ENCODE measurements around the gene UBA3. TPM values are rescaled to one million over a fixed set of nuclear protein-coding genes. Genes with fewer than 3 reads are reported as not detected.
A peak's percentile ranks its signal among the peaks of the same experiment; 100 is the strongest.

UBA3 gene
- total and polyA plus RNA-seq, 8 donors, result 33.4 to 99.3 (median 44.5) TPM

DNA sequence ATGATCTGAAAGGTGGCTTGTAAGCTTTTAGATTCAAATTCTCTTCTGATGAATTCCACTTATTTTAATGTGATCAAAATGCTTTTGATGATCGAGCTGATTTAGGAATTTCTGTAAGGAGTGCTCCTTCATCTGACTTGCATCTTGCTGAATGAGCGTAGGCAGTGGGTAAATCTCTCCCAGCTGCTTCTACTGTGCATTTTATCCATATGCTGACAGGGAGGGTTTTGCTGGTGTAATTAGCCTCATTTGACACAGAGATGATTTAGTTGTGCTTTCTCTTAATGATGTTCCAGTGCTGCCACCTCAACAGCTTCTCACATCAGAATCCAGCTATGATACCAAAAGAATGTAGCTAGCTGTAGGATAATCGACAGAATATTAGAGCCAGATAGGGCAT lies 46.1 kb upstream of the UBA3 start:
- Histone ChIP-seq H3K9me3 (no peaks in the 10 kb centered on the region), H3K27me3 (no peaks in the 10 kb centered on the region), H3K4me1 (peaks cover 0 to 2% (median 0%) of the 10 kb centered on the region in 4 donors), H3K27ac (no peak overlapping the region), H3K4me3 (no peak overlapping the region), H3K36me3 (no peaks in the 10 kb centered on the region)
- TF ChIP-seq, protein P1, sequence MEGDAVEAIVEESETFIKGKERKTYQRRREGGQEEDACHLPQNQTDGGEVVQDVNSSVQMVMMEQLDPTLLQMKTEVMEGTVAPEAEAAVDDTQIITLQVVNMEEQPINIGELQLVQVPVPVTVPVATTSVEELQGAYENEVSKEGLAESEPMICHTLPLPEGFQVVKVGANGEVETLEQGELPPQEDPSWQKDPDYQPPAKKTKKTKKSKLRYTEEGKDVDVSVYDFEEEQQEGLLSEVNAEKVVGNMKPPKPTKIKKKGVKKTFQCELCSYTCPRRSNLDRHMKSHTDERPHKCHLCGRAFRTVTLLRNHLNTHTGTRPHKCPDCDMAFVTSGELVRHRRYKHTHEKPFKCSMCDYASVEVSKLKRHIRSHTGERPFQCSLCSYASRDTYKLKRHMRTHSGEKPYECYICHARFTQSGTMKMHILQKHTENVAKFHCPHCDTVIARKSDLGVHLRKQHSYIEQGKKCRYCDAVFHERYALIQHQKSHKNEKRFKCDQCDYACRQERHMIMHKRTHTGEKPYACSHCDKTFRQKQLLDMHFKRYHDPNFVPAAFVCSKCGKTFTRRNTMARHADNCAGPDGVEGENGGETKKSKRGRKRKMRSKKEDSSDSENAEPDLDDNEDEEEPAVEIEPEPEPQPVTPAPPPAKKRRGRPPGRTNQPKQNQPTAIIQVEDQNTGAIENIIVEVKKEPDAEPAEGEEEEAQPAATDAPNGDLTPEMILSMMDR (IDR thresholded peaks at IDR 0.05), result no peak
- no peak for TF ChIP-seq POLR2A (IDR thresholded peaks at IDR 0.05)
- TF ChIP-seq POLR2AphosphoS5 (IDR thresholded peaks at IDR 0.05), result no peak
- TF ChIP-seq EP300 (IDR thresholded peaks at IDR 0.05), result no peak
- 84 to 89% (median 87%) methylated on average over 3 of the region's 3 CpGs for WGBS, 5 donors
- no peak for DNase-seq
- intact Hi-C loops (cut with DNase I; ENCODE audit: low total_unique reads), result no loop called here

DNA sequence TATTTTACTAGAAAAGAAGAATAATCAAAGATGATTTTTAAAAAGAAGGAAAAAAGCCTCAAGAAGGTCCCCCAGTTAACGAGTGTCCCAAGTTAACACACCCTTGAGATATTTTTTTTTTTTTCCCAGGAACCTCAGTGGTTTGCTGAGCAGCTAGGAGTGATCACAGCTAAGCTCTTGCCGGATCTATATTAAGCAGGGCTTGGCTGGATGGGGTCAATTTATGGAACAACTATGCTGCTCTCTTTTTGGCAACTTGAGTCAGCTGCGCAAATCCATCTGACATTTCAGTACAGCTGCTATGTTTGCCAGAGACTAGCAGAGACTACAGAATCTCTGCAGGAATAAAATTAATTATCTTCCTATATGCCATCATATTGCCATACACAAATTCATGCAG lies 42.2 kb upstream of the UBA3 start, which contains the start of gene LMOD3:
LMOD3 (minus strand) TSS at position 193 of the 400 bp plus-strand sequence. CDS start 209 bp downstream, outside the sequence.
- no peaks in the 10 kb centered on the region for H3K27me3 ChIP-seq
- H3K4me1 ChIP-seq, result peaks cover 0 to 5% (median 1%) of the 10 kb centered on the region in 4 donors
- DNase-seq, result peak in 1 of 2 donors; percentile 55
- peak within 1 kb of the TSS in 3 of 5 donors; percentile 3 to 16 (median 5) for H3K27ac ChIP-seq
- H3K4me3 ChIP-seq, result no peak within 1 kb of the TSS
- intact Hi-C loops (cut with DNase I; ENCODE audit: low total_unique reads), result no loop called here
- TF ChIP-seq POLR2A (IDR thresholded peaks at IDR 0.05) (no peak), POLR2AphosphoS5 (IDR thresholded peaks at IDR 0.05) (no peak), EP300 (IDR thresholded peaks at IDR 0.05) (no peak)
- TF ChIP-seq, protein P1 (IDR thresholded peaks at IDR 0.05), result no peak
- no peaks in the 10 kb centered on the region for H3K36me3 ChIP-seq
- H3K9me3 ChIP-seq, result no peaks in the 10 kb centered on the region
- WGBS, 5 donors, result 60 to 77% (median 72%) methylated on average over 3 of the region's 3 CpGs

DNA sequence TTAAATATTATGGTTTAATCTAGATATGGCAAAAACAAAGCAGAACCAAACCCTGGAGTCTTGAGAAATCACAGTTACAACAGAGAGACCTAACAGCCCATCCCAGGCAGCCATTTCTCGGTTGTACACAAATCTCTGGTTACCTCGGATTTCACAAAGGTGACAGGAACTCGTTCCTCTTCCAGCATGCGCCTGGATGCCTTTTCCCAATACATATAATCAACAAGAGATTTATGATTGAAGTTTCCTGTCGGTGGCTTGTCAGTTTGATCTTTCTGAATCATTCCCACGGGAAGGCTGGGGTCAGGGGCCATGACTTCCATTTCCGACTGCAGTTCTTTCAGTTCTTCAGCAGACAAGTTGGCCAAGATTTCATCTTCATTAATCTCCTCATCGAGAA lies 41.8 kb upstream of the UBA3 start:
- Histone ChIP-seq H3K4me3 (no peak overlapping the region), H3K36me3 (no peaks in the 10 kb centered on the region), H3K27ac (peak overlapping the region in 3 of 5 donors; percentile 3 to 16 (median 5)), H3K9me3 (no peaks in the 10 kb centered on the region), H3K27me3 (no peaks in the 10 kb centered on the region), H3K4me1 (peaks cover 0 to 8% (median 3%) of the 10 kb centered on the region in 4 donors)
- WGBS, 5 donors, result 45 to 61% (median 57%) methylated on average over 8 of the region's 8 CpGs
- intact Hi-C loops (cut with DNase I; ENCODE audit: low total_unique reads), result no loop called here
- no peak for TF ChIP-seq POLR2A (IDR thresholded peaks at IDR 0.05)
- TF ChIP-seq, protein P1 (IDR thresholded peaks at IDR 0.05), result no peak
- no peak for TF ChIP-seq POLR2AphosphoS5 (IDR thresholded peaks at IDR 0.05)
- no peak for TF ChIP-seq EP300 (IDR thresholded peaks at IDR 0.05)
- no peak for DNase-seq

DNA sequence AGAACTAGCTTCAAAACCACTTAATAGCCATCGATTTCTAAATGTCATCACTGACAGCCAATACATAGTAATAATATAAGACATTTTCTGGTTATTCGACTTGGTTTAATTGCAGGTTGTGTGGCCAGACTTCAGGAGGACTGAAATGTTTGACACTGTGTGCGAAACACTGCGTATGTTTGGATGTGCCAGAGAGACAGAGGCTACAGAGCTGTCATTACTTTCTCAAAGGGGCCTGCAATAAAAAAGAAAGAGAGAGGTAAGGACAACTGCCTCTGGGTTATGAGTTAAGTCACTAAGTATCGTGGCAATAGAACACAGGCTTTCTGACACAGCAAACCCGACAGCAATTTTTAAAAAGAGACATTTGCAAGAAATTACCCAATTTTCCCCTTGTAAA lies 41.3 kb upstream of the UBA3 start:
- Histone ChIP-seq H3K9me3 (no peaks in the 10 kb centered on the region), H3K27ac (peak overlapping the region in 3 of 5 donors; percentile 3 to 16 (median 5)), H3K4me1 (peaks cover 0 to 11% (median 5%) of the 10 kb centered on the region in 4 donors), H3K36me3 (no peaks in the 10 kb centered on the region), H3K27me3 (no peaks in the 10 kb centered on the region), H3K4me3 (no peak overlapping the region)
- DNase-seq, result no peak
- TF ChIP-seq POLR2A (IDR thresholded peaks at IDR 0.05) (no peak), EP300 (IDR thresholded peaks at IDR 0.05) (no peak), POLR2AphosphoS5 (IDR thresholded peaks at IDR 0.05) (no peak)
- TF ChIP-seq, protein P1 (IDR thresholded peaks at IDR 0.05), result no peak
- 82 to 92% (median 87%) methylated on average over 6 of the region's 6 CpGs for WGBS, 5 donors
- intact Hi-C loops (cut with DNase I; ENCODE audit: low total_unique reads), result no loop called here

All from stomach (tissue), 9 donors.